ENCODE measurements around the gene MGAT4A.

The MGAT4A gene

GRCh38 chr2:98658816-98659490 is 72.0 kb downstream of the MGAT4A start:
- DNase-seq (ENCODE audit: low spot score) = no peak

- DNase-seq (ENCODE audit: low spot score) = no peak
Observed at GRCh38 chr2:98656800-98657199, 74.1 kb downstream of the MGAT4A start.

GRCh38 chr2:98654699-98655495 is 76.0 kb downstream of the MGAT4A start:
- no peak for DNase-seq (ENCODE audit: low spot score)

- DNase-seq (ENCODE audit: low spot score) = no peak
Observed at GRCh38 chr2:98650998-98651397, 79.9 kb downstream of the MGAT4A start.

- DNase-seq (ENCODE audit: low spot score) = no peak
Observed at GRCh38 chr2:98649992-98650375, 80.9 kb downstream of the MGAT4A start.

GRCh38 chr2:98649135-98649991 is 81.6 kb downstream of the MGAT4A start:
- DNase-seq (ENCODE audit: low spot score) = peak; percentile 86

GRCh38 chr2:98648451-98648850 is 82.5 kb downstream of the MGAT4A start:
- no peak for DNase-seq (ENCODE audit: low spot score)

GRCh38 chr2:98647636-98648035 is 83.3 kb downstream of the MGAT4A start:
- no peak for DNase-seq (ENCODE audit: low spot score)

GRCh38 chr2:98643496-98644100 is 87.3 kb downstream of the MGAT4A start:
- no peak for DNase-seq (ENCODE audit: low spot score)

GRCh38 chr2:98637401-98638147 is 93.4 kb downstream of the MGAT4A start:
- no peak for DNase-seq (ENCODE audit: low spot score)

- DNase-seq (ENCODE audit: low spot score) = no peak
Observed at GRCh38 chr2:98634406-98635092, 96.4 kb downstream of the MGAT4A start.

GRCh38 chr2:98632351-98632750 is 98.6 kb downstream of the MGAT4A start:
- DNase-seq (ENCODE audit: low spot score) = no peak

GRCh38 chr2:98623657-98624056 is 107.3 kb downstream of the MGAT4A start:
- DNase-seq (ENCODE audit: low spot score) = no peak

- DNase-seq (ENCODE audit: low spot score) = no peak
Observed at GRCh38 chr2:98617149-98617548, 113.8 kb downstream of the MGAT4A start.

- DNase-seq (ENCODE audit: low spot score) = no peak
Observed at GRCh38 chr2:98615481-98615880, 115.5 kb downstream of the MGAT4A start.

- no peak for DNase-seq (ENCODE audit: low spot score)
Observed at GRCh38 chr2:98614024-98614739, 116.8 kb downstream of the MGAT4A start.

GRCh38 chr2:98608962-98609604 is 121.8 kb downstream of the MGAT4A start:
- no peak for DNase-seq (ENCODE audit: low spot score)

- peak; percentile 89 for DNase-seq (ENCODE audit: low spot score)
Observed at GRCh38 chr2:98608116-98608961, 122.6 kb downstream of the MGAT4A start, which contains the start of the genes COA5 and UNC50. COA5 (minus strand) TSS chr2:98608512; CDS start chr2:98608405, 107 bp downstream. UNC50 (plus strand) TSS chr2:98608589; CDS start chr2:98609760, 1,171 bp downstream.

GRCh38 chr2:98607741-98608115 is 123.2 kb downstream of the MGAT4A start:
- no peak for DNase-seq (ENCODE audit: low spot score)
